Aorta (tissue), 5 donors: ENCODE data around the gene EIF2D. TPM values are rescaled to one million over a fixed set of nuclear protein-coding genes. Genes with fewer than 3 reads are reported as not detected.
"Not testable (repeated sequence)": the region's sequence is repeated elsewhere in the genome, so short reads cannot be mapped to it uniquely, and the experiment has no call there.

Experiments
- ATAC-seq: fragments of 200-7000 bp; cut with Tn5 transposase; one replicate; pipeline ENCODE4 v1.9.1; 2022; ENCODE audit warnings: moderate library complexity; ENCODE audit not compliant: low FRiP score
- DNase-seq, 2 donors: peaks; one replicate each; pipeline ENCODE4 v3.0.0-alpha.2; 2020
- H3K27ac ChIP-seq, 2 donors: one replicate each; pipeline ENCODE4 v1.5.1; 2013; ENCODE audit warnings: low read length in 2 of 2, mild to moderate bottlenecking in 2 of 2, moderate library complexity in 2 of 2, control low read depth in 1 of 2, inconsistent platforms in 1 of 2, low read depth in 1 of 2
- H3K27me3 ChIP-seq, 2 donors: one replicate each; pipeline ENCODE4 v1.6.1; 2013; ENCODE audit warnings: control low read depth in 1 of 2, low read length in 1 of 2, mild to moderate bottlenecking in 1 of 2, moderate library complexity in 1 of 2; ENCODE audit not compliant: insufficient read depth in 2 of 2, control insufficient read depth in 1 of 2
- H3K36me3 ChIP-seq, 2 donors: one replicate each; pipeline ENCODE4 v1.6.1; 2013; ENCODE audit warnings: control low read depth in 1 of 2, low read length in 1 of 2, mild to moderate bottlenecking in 1 of 2; ENCODE audit not compliant: insufficient read depth in 2 of 2, control insufficient read depth in 1 of 2
- H3K4me1 ChIP-seq, 2 donors: one replicate each; pipeline ENCODE4 v1.6.1; 2013; ENCODE audit warnings: low read length in 2 of 2, control low read depth in 1 of 2, mild to moderate bottlenecking in 1 of 2, moderate library complexity in 1 of 2; ENCODE audit not compliant: insufficient read depth in 2 of 2, control insufficient read depth in 1 of 2
- H3K4me3 ChIP-seq, 2 donors: one replicate each; pipeline ENCODE4 v1.5.1; 2013; ENCODE audit warnings: low read length in 2 of 2, control low read depth in 1 of 2, mild to moderate bottlenecking in 1 of 2
- H3K9me3 ChIP-seq: one replicate; pipeline ENCODE4 v1.6.1; 2013; ENCODE audit warnings: mild to moderate bottlenecking, low read length; ENCODE audit not compliant: control insufficient read depth
- WGBS, 2 donors: extraction: QIAGEN DNeasy Blood & Tissue Kit; methylation state at CpG; one replicate each; pipeline ENCODE4 v1.1.7; 2013; 5-methylcytosine and 5-hydroxymethylcytosine counted together
- intact Hi-C, 2 donors: fragments of 100-400 bp; cut with DNase I; formaldehyde crosslinking; loops; one replicate each; pipeline versions ENCODE4 v1.14.2 to v1.15.0; 2022
- polyA plus RNA-seq, 2 donors: library from polyadenylated mRNA; stranded (reverse); fragments of 200-250 nt; gene quantifications; one replicate each; pipeline ENCODE4 v1.2.3, GENCODE V29; 2013
- total RNA-seq, 2 donors: library from RNA; stranded (reverse); fragmentation: NEBNext Ultra II Directional; extraction: Animal tissue kit (Norgen Biotek cat#: 25700); gene quantifications; one replicate each; pipeline ENCODE4 v1.2.1, GENCODE V29; 2021
- donor health status: healthy with polysubstance abuse.
- donor health status: Bipolar disorder and iron deficiency.
- donor health status: DM: no; HTN: no; CAD: no.
- donor health status: DM: no; HTN: no; CAD: no.
- donor health status: DM: yes; HTN: yes; CAD: no.

The EIF2D gene
- total and polyA plus RNA-seq, 4 donors, result 26.2 to 48.3 (median 38.1) TPM

DNA sequence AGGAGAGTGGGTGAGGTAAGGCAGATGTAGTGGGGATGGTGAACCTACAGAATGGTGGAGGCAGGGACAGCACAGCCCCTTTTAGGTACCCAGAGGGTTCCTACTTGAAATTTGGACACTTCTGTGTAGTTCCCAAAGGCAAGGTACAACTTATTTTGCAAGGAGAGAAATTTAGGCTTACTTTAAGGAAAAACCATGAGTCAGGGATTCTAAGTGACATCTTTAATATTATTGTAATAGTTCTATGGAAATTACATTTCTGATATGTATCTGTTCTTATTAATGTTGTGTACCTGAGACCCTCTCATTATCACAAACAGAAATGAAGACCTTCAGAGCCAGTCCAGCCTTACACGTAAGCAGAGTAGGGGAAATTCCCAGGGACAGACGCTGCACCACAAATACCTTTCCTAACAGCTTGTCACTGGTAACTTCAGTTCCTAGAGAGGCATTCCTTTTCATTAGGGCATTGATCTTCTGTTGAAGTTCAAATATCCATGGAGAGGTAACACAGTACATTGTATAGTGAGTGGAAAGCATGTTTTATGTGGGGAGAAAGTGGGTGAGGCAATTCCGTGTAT lies 30.9 kb upstream of the EIF2D start:
- Histone ChIP-seq H3K9me3 (no peaks in the 10 kb centered on the region), H3K27me3 (no peaks in the 10 kb centered on the region), H3K4me1 (no peaks in the 10 kb centered on the region), H3K4me3 (no peak overlapping the region), H3K27ac (no peak overlapping the region), H3K36me3 (peaks cover 0 to 3% of the 10 kb centered on the region in 2 donors)
- ATAC-seq (no peak), DNase-seq (no peak)
- intact Hi-C loops, result no loop called here
- 87 to 90% methylated on average over 3 of the region's 3 CpGs for WGBS, 2 donors

GRCh38 chr1:206642074-206642473 lies 29.8 kb upstream of the EIF2D start:
- H3K9me3 ChIP-seq, H3K4me3 ChIP-seq, ATAC-seq, H3K27me3 ChIP-seq, intact Hi-C loops, H3K36me3 ChIP-seq, DNase-seq, H3K4me1 ChIP-seq, H3K27ac ChIP-seq: not testable (repeated sequence)
- 75 to 86% methylated on average over 2 of the region's 2 CpGs for WGBS, 2 donors

GRCh38 chr1:206637605-206638004 lies 25.3 kb upstream of the EIF2D start:
- intact Hi-C loops, result loop anchor here in 1 of 2 donors (2.0 kb wide), 1 partner anchor 25 kb away; no protein-coding TSS in a partner anchor
- no peaks in the 10 kb centered on the region for H3K9me3 ChIP-seq
- no peaks in the 10 kb centered on the region for H3K36me3 ChIP-seq
- H3K4me3 ChIP-seq, result no peak overlapping the region
- no peak overlapping the region for H3K27ac ChIP-seq
- peaks cover 0 to 4% of the 10 kb centered on the region in 2 donors for H3K4me1 ChIP-seq
- ATAC-seq (no peak), DNase-seq (no peak)
- H3K27me3 ChIP-seq, result no peaks in the 10 kb centered on the region

- H3K27me3 ChIP-seq, result no peaks in the 10 kb centered on the region
- H3K9me3 ChIP-seq, result no peaks in the 10 kb centered on the region
- intact Hi-C loops, result loop anchor here in 1 of 2 donors (2.0 kb wide), 1 partner anchor 26 kb away; no protein-coding TSS in a partner anchor
- H3K27ac ChIP-seq, result no peak overlapping the region
- 19% methylated on average over 4 of the region's 4 CpGs for WGBS, 2 donors
- H3K4me3 ChIP-seq, result no peak overlapping the region
- DNase-seq (no peak), ATAC-seq (no peak)
- no peaks in the 10 kb centered on the region for H3K36me3 ChIP-seq
- peaks cover 0 to 4% of the 10 kb centered on the region in 2 donors for H3K4me1 ChIP-seq
Measured at GRCh38 chr1:206636671-206637070, 24.4 kb upstream of the EIF2D start.

- no peaks in the 10 kb centered on the region for H3K9me3 ChIP-seq
- H3K27me3 ChIP-seq, result no peaks in the 10 kb centered on the region
- no peaks in the 10 kb centered on the region for H3K36me3 ChIP-seq
- H3K4me1 ChIP-seq, result peaks cover 0 to 4% of the 10 kb centered on the region in 2 donors
- DNase-seq, result no peak
- 2 to 6% methylated on average over 14 of the region's 14 CpGs for WGBS, 2 donors
- ATAC-seq, result no peak
- H3K4me3 ChIP-seq, result peak overlapping the region; percentile 56 to 79
- peak overlapping the region in 1 of 2 donors; percentile 9 for H3K27ac ChIP-seq
- intact Hi-C loops, result loop anchor here (2.0 kb wide), 2 partner anchors 27 to 29 kb away; no protein-coding TSS in a partner anchor
Measured at GRCh38 chr1:206635978-206636345, 23.7 kb upstream of the EIF2D start.

DNA sequence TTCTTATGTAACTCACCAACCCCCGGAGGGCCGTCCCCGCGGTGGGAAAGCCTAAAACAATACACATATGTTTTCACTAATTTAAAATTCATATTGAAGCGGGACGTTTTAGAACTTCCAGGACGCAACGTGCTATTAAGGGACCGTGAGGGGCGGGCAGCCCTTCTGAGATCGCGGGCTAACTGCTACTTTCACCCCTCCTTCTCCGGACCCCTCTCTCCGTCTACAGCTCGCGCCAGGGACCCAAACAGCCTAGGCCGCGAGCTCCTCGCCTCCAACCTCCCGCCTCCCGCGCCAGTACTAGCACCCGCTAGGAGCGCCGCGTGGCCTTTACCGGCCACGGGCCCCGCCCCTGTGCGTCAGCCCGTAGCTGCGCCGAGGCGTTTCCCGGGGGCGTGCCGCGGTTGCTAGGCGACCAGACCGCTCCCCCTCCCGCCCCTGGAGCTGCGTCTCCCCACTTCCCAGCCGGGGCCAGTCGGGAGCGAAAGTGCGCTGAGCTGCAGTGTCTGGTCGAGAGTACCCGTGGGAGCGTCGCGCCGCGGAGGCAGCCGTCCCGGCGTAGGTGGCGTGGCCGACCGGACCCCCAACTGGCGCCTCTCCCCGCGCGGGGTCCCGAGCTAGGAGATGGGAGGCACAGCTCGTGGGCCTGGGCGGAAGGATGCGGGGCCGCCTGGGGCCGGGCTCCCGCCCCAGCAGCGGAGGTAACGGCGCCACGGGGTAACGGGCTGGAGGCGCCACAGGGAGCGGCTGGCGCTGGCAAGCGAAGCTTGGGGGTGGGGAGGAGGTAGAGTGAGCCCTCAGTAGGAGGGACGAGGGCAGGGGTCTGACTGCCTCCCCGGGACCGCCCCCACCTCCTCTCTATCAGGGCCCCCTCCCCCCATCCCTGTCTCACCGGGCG lies 23.1 kb upstream of the EIF2D start, which contains the start of gene DYRK3:
Gene DYRK3 (plus strand): TSS at position 457 of the 898 bp plus-strand sequence. CDS start 168 bp downstream, at position 625.
- DNase-seq (peak; percentile 96 to 99), ATAC-seq (peak; percentile 97)
- 0% methylated on average over 83 to 84 of the region's 84 CpGs for WGBS, 2 donors
- intact Hi-C loops, result loop anchor here in 1 of 2 donors (2.0 kb wide), 1 partner anchor 29 kb away; no protein-coding TSS in a partner anchor
- no peaks in the 10 kb centered on the region for H3K36me3 ChIP-seq
- peaks cover 0 to 4% of the 10 kb centered on the region in 2 donors for H3K4me1 ChIP-seq
- peak within 1 kb of the TSS in 1 of 2 donors; percentile 15 for H3K27ac ChIP-seq
- H3K4me3 ChIP-seq, result peak within 1 kb of the TSS; percentile 56 to 79
- H3K27me3 ChIP-seq, result no peaks in the 10 kb centered on the region
- no peaks in the 10 kb centered on the region for H3K9me3 ChIP-seq

DNA sequence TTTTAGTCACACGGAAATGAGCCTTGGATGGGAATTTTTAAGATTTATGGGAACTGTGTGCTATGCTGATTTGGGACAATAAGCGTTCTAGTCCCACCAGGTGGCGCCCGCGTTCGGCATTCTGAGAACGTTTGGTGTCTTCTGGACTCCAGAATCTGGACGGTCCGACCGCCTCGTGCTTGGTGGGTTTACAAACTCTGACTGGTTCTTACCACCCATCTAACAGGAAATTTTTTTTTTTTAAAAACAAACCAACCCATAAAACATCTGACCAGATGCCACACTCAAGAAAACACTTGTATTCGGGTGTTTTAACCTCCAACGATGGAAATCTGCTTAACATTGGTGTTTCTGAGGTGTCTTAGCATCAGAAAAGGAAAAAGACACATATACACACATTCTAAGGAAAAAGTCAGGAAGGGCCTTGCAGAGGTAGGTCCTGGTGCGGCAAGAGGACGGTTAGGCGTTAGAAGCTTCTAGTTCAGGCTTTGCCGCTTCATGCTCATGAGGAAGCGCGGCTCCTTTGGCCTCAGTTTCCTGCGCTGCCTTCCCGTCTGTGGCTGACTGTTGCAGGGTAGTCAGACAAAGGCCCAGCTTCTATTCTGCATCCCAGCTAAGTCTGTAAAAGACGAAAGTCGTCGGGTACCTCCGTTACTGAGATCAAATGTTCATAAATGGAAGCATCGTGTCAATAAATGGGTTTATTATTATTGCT lies 22.3 kb upstream of the EIF2D start:
- 7 to 8% methylated on average over 26 of the region's 26 CpGs for WGBS, 2 donors
- no peak overlapping the region for H3K27ac ChIP-seq
- H3K36me3 ChIP-seq, result no peaks in the 10 kb centered on the region
- ATAC-seq, result peak; percentile 93
- no peaks in the 10 kb centered on the region for H3K27me3 ChIP-seq
- H3K4me3 ChIP-seq, result peak overlapping the region; percentile 15 to 27
- peaks cover 0 to 4% of the 10 kb centered on the region in 2 donors for H3K4me1 ChIP-seq
- peak; percentile 95 to 99 for DNase-seq
- intact Hi-C loops, result loop anchor here (1.0 to 5.0 kb wide), 4 partner anchors 30 to 277 kb away; no protein-coding TSS in a partner anchor
- no peaks in the 10 kb centered on the region for H3K9me3 ChIP-seq

GRCh38 chr1:206633708-206634121 lies 21.4 kb upstream of the EIF2D start:
- no peak overlapping the region for H3K27ac ChIP-seq
- no peak for DNase-seq

More at GRCh38 chr1:206633708-206634121, 21.4 kb upstream of the EIF2D start:
- Histone ChIP-seq H3K27me3 (no peaks in the 10 kb centered on the region), H3K36me3 (no peaks in the 10 kb centered on the region), H3K9me3 (no peaks in the 10 kb centered on the region), H3K4me1 (peaks cover 0 to 4% of the 10 kb centered on the region in 2 donors), H3K4me3 (no peak overlapping the region)
- intact Hi-C loops, result loop anchor here (1.0 to 5.0 kb wide), 5 partner anchors 31 to 278 kb away; no protein-coding TSS in a partner anchor
- ATAC-seq, result peak; percentile 47
- WGBS, 2 donors, result 24 to 31% methylated on average over 9 of the region's 9 CpGs
